Natural killer cell treated with Interleukin-12 subunit alpha and Interleukin-12 subunit beta and Interleukin-15 and Interleukin-18, amount 100 ng/mL, for 72 hours (primary cell): Measurements from ENCODE around the gene AKNAD1. TPM values are rescaled to one million over a fixed set of nuclear protein-coding genes. Genes with fewer than 3 reads are reported as not detected.
A peak's percentile ranks its signal among the peaks of the same experiment; 100 is the strongest.

Experiments
- ATAC-seq, 2 donors: fragments of 150-1000 bp; cut with Tn5 transposase in 1 of 2; sonication (Bioruptor Pico), chemical (Tn5 transposase) in 1 of 2; 2 replicates each; pipeline ENCODE4 v1.10.0; 2021
- DNase-seq: peaks from one replicate; pipeline ENCODE4 v3.0.0; 2022; ENCODE audit warnings: low spot score
- H3K27ac Mint-ChIP-seq, 2 donors: 1 replicate in 1 of 2; 2 replicates in 1 of 2; pipeline ENCODE4 v1.8.0; 2022; ENCODE audit warnings: mixed read lengths in 2 of 2, mild to moderate bottlenecking in 1 of 2, moderate library complexity in 1 of 2
- H3K27me3 Mint-ChIP-seq, 2 donors: 1 replicate in 1 of 2; 2 replicates in 1 of 2; pipeline ENCODE4 v1.8.0; 2022; ENCODE audit warnings: mixed read lengths in 2 of 2
- H3K36me3 Mint-ChIP-seq: one replicate; pipeline ENCODE4 v1.8.0; 2022; ENCODE audit warnings: mixed read lengths
- H3K4me1 Mint-ChIP-seq, 2 donors: 1 replicate in 1 of 2; 2 replicates in 1 of 2; pipeline ENCODE4 v1.8.0; 2022; ENCODE audit warnings: low read depth in 2 of 2, mixed read lengths in 2 of 2, mild to moderate bottlenecking in 1 of 2
- H3K4me3 Mint-ChIP-seq: one replicate; pipeline ENCODE4 v1.8.0; 2022; ENCODE audit warnings: mixed read lengths
- H3K9me3 Mint-ChIP-seq: 2 replicates; pipeline ENCODE4 v1.8.0; 2022; ENCODE audit warnings: mixed read lengths
- total RNA-seq, 2 donors: library from RNA; stranded (reverse); gene quantifications; one replicate each; pipeline ENCODE4 v1.2.3, GENCODE V29; 2022

AKNAD1 gene
- total RNA-seq, 2 donors from 2014 or later = not detected

DNA sequence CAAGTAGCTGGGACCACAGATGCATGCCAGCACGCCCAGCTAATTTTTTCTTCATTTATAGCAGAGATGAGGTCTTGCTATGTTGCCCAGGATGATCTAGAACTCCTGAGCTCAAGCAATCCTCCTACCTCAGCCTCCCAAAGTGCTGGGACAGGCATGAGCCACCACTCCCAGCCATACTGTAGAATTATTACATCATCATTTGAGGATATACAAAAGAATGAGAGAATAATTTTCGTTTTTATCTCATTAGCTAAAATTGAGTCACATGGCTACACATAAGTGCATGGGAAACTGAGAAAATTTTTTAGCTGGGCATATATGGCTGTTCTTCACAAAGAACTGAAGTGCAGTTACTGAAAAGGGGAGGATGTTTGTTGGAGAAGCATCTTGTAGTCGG lies 89.2 kb downstream of the AKNAD1 start:
- Mint-ChIP-seq H3K4me3 (no peak overlapping the region), H3K27ac (peak overlapping the region in 1 of 2 donors; percentile 37), H3K36me3 (peaks cover 3% of the 10 kb centered on the region), H3K27me3 (no peaks in the 10 kb centered on the region), H3K4me1 (no peaks in the 10 kb centered on the region), H3K9me3 (no peaks in the 10 kb centered on the region)
- DNase-seq (no peak), ATAC-seq (no peak)

DNA sequence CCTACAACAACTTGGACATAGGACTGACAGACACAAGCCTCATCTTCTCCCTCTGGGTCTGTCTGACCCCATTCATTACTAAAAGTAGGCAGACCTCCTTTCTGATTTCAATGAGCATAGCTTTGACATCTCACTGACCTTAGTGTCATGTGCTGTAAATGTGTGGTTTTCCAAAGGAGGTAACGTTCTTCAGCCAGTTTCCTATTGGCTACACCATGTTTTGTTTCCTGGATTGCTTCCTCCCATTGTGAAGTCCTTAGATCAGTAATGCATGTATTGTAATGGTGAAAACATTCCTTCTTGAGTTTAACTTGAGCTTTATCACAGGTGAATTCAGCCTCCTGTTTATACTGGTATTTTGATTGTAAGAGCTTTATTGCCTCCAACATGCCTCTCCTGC lies 89.8 kb downstream of the AKNAD1 start:
- H3K4me1 Mint-ChIP-seq = no peaks in the 10 kb centered on the region
- DNase-seq = no peak
- no peak overlapping the region for H3K4me3 Mint-ChIP-seq
- ATAC-seq = no peak
- H3K9me3 Mint-ChIP-seq = no peaks in the 10 kb centered on the region
- no peak overlapping the region for H3K27ac Mint-ChIP-seq
- peaks cover 5% of the 10 kb centered on the region for H3K36me3 Mint-ChIP-seq
- H3K27me3 Mint-ChIP-seq = no peaks in the 10 kb centered on the region

Other genes with a start within 250 kb of the AKNAD1 start
- gene HENMT1, start 196.0 kb downstream of the AKNAD1 start, total RNA-seq = 10 to 100 TPM; 27.5 to 35.7 TPM
- gene PRPF38B, start 164.8 kb downstream of the AKNAD1 start, total RNA-seq = 100 to 1,000 TPM in 1 of 2 donors, 10 to 100 TPM in 1; 76.3 to 104 TPM
- under 1 TPM in 1 of 2 donors, not detected in 1; 0.12 TPM for gene FNDC7, start 144.2 kb downstream of the AKNAD1 start, total RNA-seq
- gene STXBP3, start 110.4 kb downstream of the AKNAD1 start, total RNA-seq = 10 to 100 TPM; 52.9 to 53.1 TPM
- 10 to 100 TPM in 1 of 2 donors, 1 to 10 TPM in 1; 7.7 to 25.0 TPM for gene GPSM2, start 19.9 kb upstream of the AKNAD1 start, total RNA-seq
- gene CLCC1, start 106.4 kb upstream of the AKNAD1 start, total RNA-seq = 10 to 100 TPM; 15.5 to 17.0 TPM
- gene WDR47, start 185.0 kb upstream of the AKNAD1 start, total RNA-seq = 10 to 100 TPM; 15.1 to 16.1 TPM
- gene TAF13, start 218.9 kb upstream of the AKNAD1 start, total RNA-seq = 10 to 100 TPM; 28.1 to 42.3 TPM
- 10 to 100 TPM; 40.8 to 53.8 TPM for gene TMEM167B, start 233.7 kb upstream of the AKNAD1 start, total RNA-seq